Subcutaneous abdominal adipose tissue (tissue), 5 donors: Measurements from ENCODE around the gene MUC6.

Experiments used
- H3K27ac ChIP-seq: one replicate; pipeline ENCODE4 v1.7.0; 2013; ENCODE audit warnings: low read depth, mild to moderate bottlenecking, inconsistent platforms, low read length, moderate library complexity
- H3K27me3 ChIP-seq, 5 donors: one replicate each; pipeline ENCODE4 v1.7.0; 2013; ENCODE audit warnings: low read length in 5 of 5, inconsistent platforms in 1 of 5; ENCODE audit not compliant: control insufficient read depth in 5 of 5, insufficient read depth in 4 of 5
- H3K36me3 ChIP-seq, 5 donors: one replicate each; pipeline ENCODE4 v1.7.0; 2013; ENCODE audit warnings: low read length in 5 of 5; ENCODE audit not compliant: control insufficient read depth in 5 of 5, insufficient read depth in 5 of 5
- H3K4me1 ChIP-seq, 5 donors: one replicate each; pipeline ENCODE4 v1.7.0; 2013; ENCODE audit warnings: low read length in 5 of 5, mild to moderate bottlenecking in 3 of 5, moderate library complexity in 1 of 5; ENCODE audit not compliant: control insufficient read depth in 5 of 5, insufficient read depth in 5 of 5
- H3K4me3 ChIP-seq, 5 donors: one replicate each; pipeline ENCODE4 v1.7.0; 2013; ENCODE audit warnings: low read length in 5 of 5, low read depth in 1 of 5
- H3K9ac ChIP-seq, 5 donors: one replicate each; pipeline ENCODE4 v1.7.0; 2013; ENCODE audit warnings: low read length in 5 of 5, mild to moderate bottlenecking in 4 of 5, moderate library complexity in 3 of 5
- H3K9me3 ChIP-seq, 5 donors: one replicate each; pipeline ENCODE4 v1.7.0; 2013; ENCODE audit warnings: low read length in 5 of 5; ENCODE audit not compliant: control insufficient read depth in 5 of 5
- donor health status: healthy.
- donor health status: healthy.
- donor health status: healthy.
- donor health status: healthy.
- donor health status: healthy.

Gene MUC6

GRCh38 chr11:1072116-1072820 is 35.8 kb upstream of the MUC6 start:
- H3K4me3 ChIP-seq: no peak overlapping the region
- H3K9me3 ChIP-seq: peaks cover 0 to 4% (median 0%) of the 10 kb centered on the region in 5 donors
- H3K27me3 ChIP-seq: peaks cover 4 to 16% (median 5%) of the 10 kb centered on the region in 5 donors
- H3K27ac ChIP-seq: no peak overlapping the region
- peaks cover 0 to 17% (median 10%) of the 10 kb centered on the region in 5 donors for H3K4me1 ChIP-seq
- no peaks in the 10 kb centered on the region for H3K36me3 ChIP-seq
- H3K9ac ChIP-seq: no peak overlapping the region

- Histone ChIP-seq H3K4me3 (no peak overlapping the region), H3K9ac (no peak overlapping the region), H3K9me3 (peaks cover 0 to 4% (median 0%) of the 10 kb centered on the region in 5 donors), H3K27ac (no peak overlapping the region), H3K27me3 (peaks cover 4 to 16% (median 5%) of the 10 kb centered on the region in 5 donors), H3K36me3 (no peaks in the 10 kb centered on the region), H3K4me1 (peaks cover 0 to 17% (median 10%) of the 10 kb centered on the region in 5 donors)
These were observed 35.1 kb upstream of the MUC6 start for GRCh38 chr11:1071571-1072115.

GRCh38 chr11:1070594-1071462 is 34.3 kb upstream of the MUC6 start:
- Histone ChIP-seq H3K27me3 (peaks cover 4 to 15% (median 5%) of the 10 kb centered on the region in 5 donors), H3K9ac (no peak overlapping the region), H3K4me3 (no peak overlapping the region), H3K27ac (no peak overlapping the region), H3K4me1 (peaks cover 0 to 17% (median 10%) of the 10 kb centered on the region in 5 donors), H3K36me3 (no peaks in the 10 kb centered on the region), H3K9me3 (peaks cover 0 to 4% (median 0%) of the 10 kb centered on the region in 5 donors)

GRCh38 chr11:1069740-1070139 is 33.2 kb upstream of the MUC6 start:
- H3K4me1 ChIP-seq: peaks cover 0 to 17% (median 10%) of the 10 kb centered on the region in 5 donors
- H3K9me3 ChIP-seq: peaks cover 0 to 4% (median 0%) of the 10 kb centered on the region in 5 donors
- peaks cover 4 to 10% (median 5%) of the 10 kb centered on the region in 5 donors for H3K27me3 ChIP-seq
- no peaks in the 10 kb centered on the region for H3K36me3 ChIP-seq
- H3K27ac ChIP-seq: no peak overlapping the region
- H3K4me3 ChIP-seq: no peak overlapping the region
- H3K9ac ChIP-seq: no peak overlapping the region

GRCh38 chr11:1067812-1068496 is 31.4 kb upstream of the MUC6 start:
- Histone ChIP-seq H3K27ac (no peak overlapping the region), H3K4me1 (peaks cover 0 to 9% (median 2%) of the 10 kb centered on the region in 5 donors), H3K9me3 (peaks cover 0 to 4% (median 0%) of the 10 kb centered on the region in 5 donors), H3K9ac (no peak overlapping the region), H3K36me3 (no peaks in the 10 kb centered on the region), H3K4me3 (no peak overlapping the region), H3K27me3 (peaks cover 4 to 9% (median 5%) of the 10 kb centered on the region in 5 donors)

GRCh38 chr11:1064167-1064566 is 27.6 kb upstream of the MUC6 start:
- H3K27ac ChIP-seq: no peak overlapping the region
- peaks cover 0 to 5% (median 0%) of the 10 kb centered on the region in 5 donors for H3K27me3 ChIP-seq
- no peaks in the 10 kb centered on the region for H3K36me3 ChIP-seq
- H3K9me3 ChIP-seq: peaks cover 0 to 11% (median 8%) of the 10 kb centered on the region in 5 donors
- H3K9ac ChIP-seq: no peak overlapping the region
- peaks cover 0 to 3% (median 0%) of the 10 kb centered on the region in 5 donors for H3K4me1 ChIP-seq
- H3K4me3 ChIP-seq: no peak overlapping the region

- Histone ChIP-seq H3K4me1 (peaks cover 0 to 3% (median 0%) of the 10 kb centered on the region in 5 donors), H3K27ac (no peak overlapping the region), H3K27me3 (peaks cover 0 to 6% (median 4%) of the 10 kb centered on the region in 5 donors), H3K9me3 (peaks cover 0 to 9% (median 7%) of the 10 kb centered on the region in 5 donors), H3K36me3 (no peaks in the 10 kb centered on the region), H3K4me3 (no peak overlapping the region), H3K9ac (no peak overlapping the region)
These were observed 25.7 kb upstream of the MUC6 start for GRCh38 chr11:1062075-1062820.

- H3K27ac ChIP-seq: no peak overlapping the region
- peaks cover 0 to 3% (median 0%) of the 10 kb centered on the region in 5 donors for H3K4me1 ChIP-seq
- peaks cover 3 to 10% (median 8%) of the 10 kb centered on the region in 5 donors for H3K27me3 ChIP-seq
- H3K9ac ChIP-seq: no peak overlapping the region
- peaks cover 0 to 9% (median 7%) of the 10 kb centered on the region in 5 donors for H3K9me3 ChIP-seq
- no peak overlapping the region for H3K4me3 ChIP-seq
- H3K36me3 ChIP-seq: no peaks in the 10 kb centered on the region
These were observed 24.5 kb upstream of the MUC6 start for GRCh38 chr11:1060852-1061616.
